GM18505 (cell line): ENCODE measurements around the gene FAM3C.

Experiments
- ATAC-seq: cut with Tn5 transposase; IDR thresholded peaks from one replicate; pipeline ENCODE4 v1.9.1; 2021; ENCODE audit not compliant: unreplicated experiment
- POLR2A ChIP-seq: IDR thresholded peaks from 4 replicates; pipeline ENCODE4 v1.6.1; 2011; ENCODE audit warnings: borderline replicate concordance; ENCODE audit not compliant: insufficient read depth, insufficient read length; ENCODE audit errors: extremely low read depth

FAM3C gene

GRCh38 chr7:121397361-121397760 lies 1.3 kb upstream of the FAM3C start:
- ATAC-seq: no peak
- TF ChIP-seq POLR2A: no peak

DNA sequence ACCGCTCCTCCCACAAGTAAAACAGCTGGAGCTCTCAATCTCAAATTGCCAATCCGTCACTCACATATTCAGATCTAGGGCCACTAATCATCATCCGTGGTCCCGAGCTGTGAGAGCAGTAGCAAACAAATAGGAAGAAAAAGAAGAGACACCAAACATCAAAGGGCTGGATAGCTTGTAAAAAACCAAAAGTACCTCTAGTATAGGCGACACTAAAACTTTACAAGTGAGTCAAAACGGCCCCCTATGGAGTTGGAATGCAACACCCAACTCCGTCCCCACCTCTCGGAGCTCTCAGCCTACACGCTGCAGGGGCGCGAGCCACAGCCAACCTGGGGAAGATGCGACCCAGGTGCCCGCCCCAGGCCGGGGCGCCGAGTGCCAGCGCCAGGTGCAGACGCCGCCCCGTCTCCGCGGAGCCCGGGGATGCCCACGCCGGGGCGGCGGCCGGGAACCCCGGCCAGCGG lies 581 bp downstream of the FAM3C start:
- TF ChIP-seq POLR2A: peak; percentile 55
- peak; percentile 40 for ATAC-seq

GRCh38 chr7:121394709-121395140 lies 1.4 kb downstream of the FAM3C start:
- no peak for TF ChIP-seq POLR2A
- ATAC-seq: no peak

DNA sequence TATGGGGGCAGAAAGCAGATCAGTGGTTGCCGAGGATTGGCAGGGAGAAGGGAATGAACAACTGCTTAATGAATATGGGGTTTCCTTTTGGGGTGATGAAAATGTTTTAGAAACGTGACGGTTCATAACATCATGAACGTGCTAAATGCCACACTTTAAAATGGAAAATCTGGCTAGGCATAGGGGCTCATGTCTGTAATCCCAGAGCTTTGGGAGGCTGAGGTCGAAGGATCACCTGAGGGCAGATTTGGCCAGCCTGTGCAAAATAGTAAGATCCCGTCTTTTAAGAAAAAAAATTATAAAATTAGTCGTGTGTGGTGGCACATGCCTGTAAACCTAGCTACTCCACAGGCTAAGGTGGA lies 3.1 kb downstream of the FAM3C start:
- no peak for ATAC-seq
- TF ChIP-seq POLR2A: no peak

- TF ChIP-seq POLR2A: no peak
- ATAC-seq: no peak
Observed at GRCh38 chr7:121392277-121393004, 3.7 kb downstream of the FAM3C start.

DNA sequence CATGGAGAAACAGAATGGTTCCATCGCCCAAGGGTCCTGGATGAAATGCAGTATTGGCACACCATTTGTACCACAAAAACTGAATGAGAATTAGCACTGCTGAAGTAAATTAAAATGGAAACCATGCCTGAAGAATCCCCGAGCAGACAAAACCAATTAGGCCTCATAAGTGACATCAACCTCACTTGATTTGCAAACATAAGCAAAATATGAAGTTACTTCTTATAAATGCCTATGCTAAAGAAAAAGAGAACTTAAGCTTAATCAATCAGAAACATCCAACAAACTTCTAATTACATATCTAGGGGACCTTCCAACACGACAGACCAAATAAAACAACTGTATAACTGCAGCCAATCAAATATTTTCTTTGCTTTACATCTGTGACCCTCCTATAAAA lies 4.4 kb downstream of the FAM3C start:
- ATAC-seq: no peak
- no peak for TF ChIP-seq POLR2A

DNA sequence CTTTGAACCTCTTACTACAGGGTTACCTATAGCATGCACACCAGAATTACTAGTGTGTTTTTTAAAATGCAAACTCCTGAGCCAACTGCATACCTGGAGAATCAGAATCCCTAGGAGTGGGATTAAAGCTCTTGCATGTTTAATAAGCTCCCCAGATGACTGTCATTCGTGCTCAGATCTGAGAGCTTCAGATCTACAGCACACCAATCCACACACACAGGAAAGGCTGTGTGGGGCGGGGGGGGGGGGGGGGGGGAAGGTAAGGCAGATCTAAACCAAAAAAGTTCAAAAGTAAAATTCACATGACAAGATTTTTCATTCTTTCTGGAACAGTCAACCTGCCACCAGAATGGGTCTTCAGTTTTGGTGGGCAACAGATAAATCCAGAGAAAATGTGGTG lies 5.5 kb downstream of the FAM3C start:
- no peak for TF ChIP-seq POLR2A
- no peak for ATAC-seq

DNA sequence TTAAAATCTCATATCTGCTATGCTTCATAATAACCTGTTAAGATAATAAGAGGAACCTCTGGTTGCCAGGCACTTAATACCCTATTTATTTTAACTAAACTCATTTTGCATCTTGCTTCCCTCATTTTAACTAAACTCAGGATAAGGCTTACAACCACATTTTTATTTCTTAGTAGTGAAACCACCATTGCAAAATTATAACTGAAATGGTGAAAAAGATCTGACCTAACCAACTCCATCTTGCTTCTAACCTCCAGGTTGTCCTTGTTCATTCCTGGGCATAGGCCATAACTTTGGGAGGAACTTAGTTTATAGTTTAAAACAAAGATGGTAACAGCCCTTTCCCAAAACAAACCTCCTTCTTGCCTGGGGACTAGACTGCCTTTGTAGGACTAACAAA lies 6.0 kb downstream of the FAM3C start:
- TF ChIP-seq POLR2A: no peak
- ATAC-seq: no peak

DNA sequence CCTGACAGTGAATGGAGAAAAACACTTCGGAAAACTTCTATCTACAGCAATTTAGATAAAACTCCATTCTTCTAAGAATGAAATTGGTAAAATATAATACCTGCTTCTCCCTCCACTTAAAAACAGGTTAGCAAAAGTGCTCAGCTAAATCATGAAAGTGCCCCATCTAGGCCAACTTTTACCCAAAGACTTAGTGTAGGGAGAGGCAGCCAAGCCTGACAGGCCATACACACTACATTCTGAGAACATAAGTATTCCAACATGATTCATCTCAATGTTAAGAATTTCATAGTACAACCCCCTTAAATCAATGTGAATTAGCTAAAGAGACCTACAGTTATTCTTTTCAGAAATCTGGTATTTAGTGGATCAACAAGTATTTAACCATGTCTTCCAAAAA lies 7.2 kb downstream of the FAM3C start:
- no peak for ATAC-seq
- TF ChIP-seq POLR2A: no peak

GRCh38 chr7:121385800-121386179 lies 10.3 kb downstream of the FAM3C start:
- no peak for TF ChIP-seq POLR2A
- ATAC-seq: peak; percentile 91

DNA sequence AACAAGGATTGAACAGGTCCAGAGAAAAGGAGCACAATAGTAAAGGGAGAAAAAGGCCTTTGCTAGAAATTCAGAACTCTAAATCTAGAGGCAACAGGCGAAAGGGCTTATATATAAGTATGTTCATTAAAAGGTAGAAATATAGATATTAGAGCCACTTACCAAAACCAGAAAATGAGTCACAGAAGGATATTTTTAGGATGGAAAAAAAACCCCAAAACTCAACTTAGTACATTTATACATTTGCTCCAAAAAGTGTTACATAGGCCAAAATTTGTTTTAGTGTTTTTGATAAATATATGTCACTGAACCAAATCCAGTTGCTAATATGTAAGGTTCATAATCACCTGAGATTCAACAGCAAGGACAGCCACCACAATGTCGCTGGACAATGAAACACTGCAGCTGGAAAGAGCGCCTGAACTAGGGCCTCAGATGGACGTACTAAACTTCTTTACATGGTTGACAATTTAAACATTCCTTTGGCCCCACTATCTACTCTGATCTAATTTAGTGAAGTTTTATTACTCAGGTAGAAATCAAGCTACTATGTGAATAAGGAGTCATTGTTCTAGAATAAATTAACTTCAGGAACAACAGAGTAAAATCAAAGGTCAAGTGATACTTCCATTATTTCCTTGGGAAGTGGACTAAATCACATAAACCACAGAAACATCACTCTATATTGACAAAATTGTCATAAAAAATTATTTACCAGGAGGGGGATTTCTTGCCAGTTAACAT lies 10.9 kb downstream of the FAM3C start:
- no peak for ATAC-seq
- TF ChIP-seq POLR2A: no peak

- no peak for ATAC-seq
- no peak for TF ChIP-seq POLR2A
Observed at GRCh38 chr7:121384265-121384664, 11.8 kb downstream of the FAM3C start.

DNA sequence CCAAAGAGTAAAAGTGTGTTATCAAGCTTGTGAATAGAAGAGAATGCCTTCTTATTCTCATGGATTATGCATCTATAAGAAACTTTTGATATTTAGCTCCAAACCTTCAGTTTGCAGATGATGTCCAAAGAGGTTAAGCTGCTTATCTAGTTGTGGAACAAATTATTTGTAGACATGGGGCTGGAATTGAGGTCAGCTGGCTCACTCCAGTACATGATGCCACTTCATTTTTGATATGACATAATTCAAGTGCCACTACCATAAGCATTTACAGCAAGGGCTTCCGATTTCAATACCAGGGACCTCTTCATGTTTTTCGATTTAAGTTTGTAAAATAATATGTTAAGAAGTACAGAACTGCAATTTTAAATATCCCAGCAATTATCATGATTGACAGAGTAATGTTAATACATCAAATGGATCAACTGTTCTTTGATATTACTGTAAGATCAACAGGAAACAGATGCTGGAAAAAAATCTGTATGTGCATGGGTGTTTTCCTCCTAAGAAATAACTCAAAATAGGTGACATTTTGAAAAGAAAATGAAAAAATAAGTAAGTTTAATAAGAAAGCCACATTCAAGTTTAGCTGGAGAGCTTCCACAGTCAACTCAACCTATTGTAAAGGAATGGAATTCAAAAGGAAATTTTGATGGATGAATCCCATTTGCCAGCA lies 12.7 kb downstream of the FAM3C start:
- no peak for ATAC-seq
- TF ChIP-seq POLR2A: no peak

- TF ChIP-seq POLR2A: no peak
- no peak for ATAC-seq
Observed at GRCh38 chr7:121382473-121382872, 13.6 kb downstream of the FAM3C start.
